ENCODE results near the gene RFNG.

RFNG gene

GRCh38 chr17:82076018-82076784, 24.6 kb upstream of the RFNG start:
- H3K9me3 Mint-ChIP-seq: no peaks in the 10 kb centered on the region
- no peaks in the 10 kb centered on the region for H3K4me1 Mint-ChIP-seq (ENCODE audit: low read depth)
- no peak overlapping the region for H3K4me3 Mint-ChIP-seq
- peaks cover 3% of the 10 kb centered on the region for H3K36me3 Mint-ChIP-seq (ENCODE audit: low read depth)
- no peak overlapping the region for H3K27ac Mint-ChIP-seq
- H3K27me3 Mint-ChIP-seq (ENCODE audit: low read depth): peaks cover 5% of the 10 kb centered on the region

- Mint-ChIP-seq H3K4me1 (ENCODE audit: low read depth) (no peaks in the 10 kb centered on the region), H3K27ac (no peak overlapping the region), H3K36me3 (ENCODE audit: low read depth) (peaks cover 3% of the 10 kb centered on the region), H3K4me3 (no peak overlapping the region), H3K27me3 (ENCODE audit: low read depth) (peaks cover 5% of the 10 kb centered on the region), H3K9me3 (no peaks in the 10 kb centered on the region)
Measured at GRCh38 chr17:82073446-82073845, 21.8 kb upstream of the RFNG start.

GRCh38 chr17:82072827-82073226, 21.2 kb upstream of the RFNG start:
- Mint-ChIP-seq H3K9me3 (no peaks in the 10 kb centered on the region), H3K4me1 (ENCODE audit: low read depth) (no peaks in the 10 kb centered on the region), H3K36me3 (ENCODE audit: low read depth) (no peaks in the 10 kb centered on the region), H3K27me3 (ENCODE audit: low read depth) (peaks cover 5% of the 10 kb centered on the region), H3K27ac (no peak overlapping the region), H3K4me3 (no peak overlapping the region)

GRCh38 chr17:82070611-82071010, 19.0 kb upstream of the RFNG start:
- Mint-ChIP-seq H3K27me3 (ENCODE audit: low read depth) (peaks cover 5% of the 10 kb centered on the region), H3K4me3 (no peak overlapping the region), H3K9me3 (no peaks in the 10 kb centered on the region), H3K36me3 (ENCODE audit: low read depth) (peaks cover 1% of the 10 kb centered on the region), H3K4me1 (ENCODE audit: low read depth) (peaks cover 4% of the 10 kb centered on the region), H3K27ac (no peak overlapping the region)

DNA sequence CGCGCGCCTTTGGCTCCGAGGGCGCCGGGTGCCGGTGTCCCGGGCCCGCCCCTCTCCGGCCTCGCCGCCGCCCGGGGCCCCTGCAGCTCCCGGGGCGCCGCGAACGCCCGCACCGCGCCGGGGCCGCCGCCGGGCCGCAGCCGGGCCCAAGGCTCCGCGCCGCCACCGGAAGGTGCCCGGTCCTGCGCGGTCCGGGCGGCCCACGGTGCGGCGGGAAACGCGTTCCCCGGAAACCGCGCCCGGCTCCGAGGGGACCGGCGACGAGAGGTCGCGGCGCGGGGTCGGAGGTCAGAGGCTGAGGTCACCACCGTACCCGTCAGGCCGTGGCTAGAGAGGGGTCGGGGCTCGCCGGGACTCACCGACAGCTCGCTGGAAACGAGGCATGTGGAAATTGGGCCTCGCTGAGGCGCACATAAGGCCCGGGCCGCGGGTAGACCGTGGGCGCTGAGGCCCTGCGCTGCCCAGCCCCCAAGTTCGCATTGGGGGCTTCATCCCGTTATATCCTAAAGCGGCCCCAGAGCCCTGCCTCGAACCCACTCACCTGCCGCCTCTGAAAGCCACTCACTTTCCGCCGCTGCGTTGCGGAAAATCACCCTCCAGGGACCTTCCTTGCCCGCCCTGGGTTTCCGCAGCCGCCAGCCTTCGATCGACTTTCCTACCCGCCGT, 14.2 kb upstream of the RFNG start, which contains the start of gene DUS1L:
TSS of gene DUS1L (minus strand) at position 167 of the 666 bp plus-strand sequence. CDS start 745 bp downstream, outside the sequence.
- Mint-ChIP-seq H3K36me3 (ENCODE audit: low read depth) (peaks cover 1% of the 10 kb centered on the region), H3K27ac (peak within 1 kb of the TSS; percentile 81), H3K4me1 (ENCODE audit: low read depth) (peaks cover 6% of the 10 kb centered on the region), H3K4me3 (peak within 1 kb of the TSS; percentile 87), H3K27me3 (ENCODE audit: low read depth) (no peaks in the 10 kb centered on the region), H3K9me3 (no peaks in the 10 kb centered on the region)

- Mint-ChIP-seq H3K36me3 (ENCODE audit: low read depth) (peaks cover 1% of the 10 kb centered on the region), H3K4me1 (ENCODE audit: low read depth) (peaks cover 6% of the 10 kb centered on the region), H3K9me3 (no peaks in the 10 kb centered on the region), H3K4me3 (peak overlapping the region; percentile 61), H3K27me3 (ENCODE audit: low read depth) (no peaks in the 10 kb centered on the region), H3K27ac (no peak overlapping the region)
Measured at GRCh38 chr17:82065193-82065637, 13.6 kb upstream of the RFNG start.

DNA sequence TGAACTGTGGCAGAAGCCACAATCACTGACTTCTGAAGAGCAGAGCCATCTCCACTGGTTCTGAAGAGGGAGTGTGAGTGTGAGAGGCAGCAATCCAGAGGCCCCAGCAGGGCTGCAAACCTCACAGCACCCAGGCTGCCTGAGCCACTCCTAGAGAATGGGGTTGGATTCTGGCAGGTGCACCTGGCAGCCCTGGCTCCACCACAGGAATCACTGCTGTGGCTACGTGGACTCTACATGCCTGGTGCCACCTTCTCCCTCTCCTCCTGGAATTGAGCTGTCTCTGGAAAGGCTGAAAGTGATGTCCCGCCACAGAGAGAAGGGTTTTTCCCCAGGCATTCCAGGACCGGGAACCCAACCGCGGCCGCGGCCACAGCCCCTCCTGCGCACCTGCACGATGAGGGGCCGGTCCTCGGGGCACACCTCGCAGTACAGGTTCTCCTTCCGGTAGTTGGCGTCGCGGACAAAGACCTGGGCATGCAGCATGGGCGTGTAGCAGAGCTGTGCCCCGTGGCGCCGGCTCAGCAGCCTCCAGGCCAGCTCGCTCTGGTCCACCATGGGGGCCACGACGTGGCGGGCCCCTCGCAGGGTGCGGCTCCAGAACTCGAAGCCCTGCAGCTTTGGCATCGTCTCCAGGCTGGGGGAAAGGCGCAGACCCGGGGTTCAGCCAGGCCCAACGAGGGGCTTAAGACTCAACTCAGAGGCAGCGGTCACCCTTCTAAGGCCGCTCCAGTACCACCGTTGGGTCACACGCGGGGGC, 13.0 kb upstream of the RFNG start:
- H3K36me3 Mint-ChIP-seq (ENCODE audit: low read depth): peaks cover 1% of the 10 kb centered on the region
- peak overlapping the region; percentile 20 for H3K27ac Mint-ChIP-seq
- peak overlapping the region; percentile 61 for H3K4me3 Mint-ChIP-seq
- no peaks in the 10 kb centered on the region for H3K27me3 Mint-ChIP-seq (ENCODE audit: low read depth)
- H3K9me3 Mint-ChIP-seq: no peaks in the 10 kb centered on the region
- H3K4me1 Mint-ChIP-seq (ENCODE audit: low read depth): peaks cover 6% of the 10 kb centered on the region

DNA sequence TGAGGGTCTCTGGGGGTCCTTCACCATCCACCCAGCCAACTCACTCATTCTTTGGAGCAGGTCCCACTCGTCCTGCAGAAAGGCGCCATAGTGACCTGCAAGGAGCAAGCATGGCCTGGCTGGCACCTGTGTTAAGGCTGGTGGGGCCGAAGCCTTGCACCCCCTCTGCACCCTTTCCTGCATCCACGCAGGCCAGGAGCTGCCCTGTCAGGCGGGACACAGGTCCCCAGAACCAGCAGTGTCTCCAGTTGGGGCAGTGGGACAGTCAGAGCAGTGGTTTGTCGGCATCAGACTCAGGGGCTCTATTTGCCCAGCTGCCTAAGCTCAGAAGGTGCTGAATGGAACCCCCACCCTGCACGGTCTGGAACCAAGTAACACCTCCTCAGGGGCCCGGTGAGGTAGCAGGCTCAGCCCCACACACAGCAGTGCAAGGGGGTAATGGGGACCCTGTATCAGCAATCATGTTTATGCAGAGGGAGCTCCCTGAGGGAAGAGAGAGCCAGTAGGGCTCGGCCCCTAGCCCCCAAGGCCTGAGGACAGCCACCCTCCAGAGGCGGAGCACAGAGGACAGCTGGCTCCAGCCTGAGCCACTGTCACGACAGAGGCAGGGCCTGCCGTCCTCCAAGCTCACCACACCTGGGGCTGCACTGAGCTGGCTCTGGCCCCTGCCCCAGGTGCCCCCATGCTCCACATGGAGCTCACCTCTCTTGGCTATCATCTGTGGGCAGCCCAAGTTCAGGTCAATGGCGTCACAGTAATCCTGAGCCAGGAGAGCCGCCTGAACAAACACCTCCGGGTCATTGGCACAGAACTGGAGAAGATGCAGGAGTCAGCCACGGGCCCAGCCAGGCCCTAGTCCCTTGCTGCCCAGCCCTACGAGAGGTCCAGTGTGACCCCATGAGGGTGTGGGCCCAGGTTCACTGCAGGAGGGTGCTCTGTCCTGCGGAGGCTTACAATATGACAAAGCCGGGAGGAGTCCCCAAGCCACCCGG, 12.1 kb upstream of the RFNG start:
- peak overlapping the region; percentile 20 for H3K27ac Mint-ChIP-seq
- H3K4me3 Mint-ChIP-seq: peak overlapping the region; percentile 61
- H3K9me3 Mint-ChIP-seq: no peaks in the 10 kb centered on the region
- peaks cover 1% of the 10 kb centered on the region for H3K36me3 Mint-ChIP-seq (ENCODE audit: low read depth)
- peaks cover 6% of the 10 kb centered on the region for H3K4me1 Mint-ChIP-seq (ENCODE audit: low read depth)
- no peaks in the 10 kb centered on the region for H3K27me3 Mint-ChIP-seq (ENCODE audit: low read depth)

- H3K36me3 Mint-ChIP-seq (ENCODE audit: low read depth): peaks cover 2% of the 10 kb centered on the region
- H3K27ac Mint-ChIP-seq: no peak overlapping the region
- H3K27me3 Mint-ChIP-seq (ENCODE audit: low read depth): no peaks in the 10 kb centered on the region
- H3K4me3 Mint-ChIP-seq: no peak overlapping the region
- peaks cover 6% of the 10 kb centered on the region for H3K4me1 Mint-ChIP-seq (ENCODE audit: low read depth)
- H3K9me3 Mint-ChIP-seq: no peaks in the 10 kb centered on the region
Measured at GRCh38 chr17:82062984-82063368, 11.4 kb upstream of the RFNG start.

GRCh38 chr17:82062076-82062983, 10.7 kb upstream of the RFNG start:
- no peaks in the 10 kb centered on the region for H3K27me3 Mint-ChIP-seq (ENCODE audit: low read depth)
- no peak overlapping the region for H3K27ac Mint-ChIP-seq
- H3K36me3 Mint-ChIP-seq (ENCODE audit: low read depth): peaks cover 5% of the 10 kb centered on the region
- peaks cover 6% of the 10 kb centered on the region for H3K4me1 Mint-ChIP-seq (ENCODE audit: low read depth)
- no peak overlapping the region for H3K4me3 Mint-ChIP-seq
- no peaks in the 10 kb centered on the region for H3K9me3 Mint-ChIP-seq

GRCh38 chr17:82061047-82061925, 9.7 kb upstream of the RFNG start:
- H3K36me3 Mint-ChIP-seq (ENCODE audit: low read depth): peaks cover 5% of the 10 kb centered on the region

DNA sequence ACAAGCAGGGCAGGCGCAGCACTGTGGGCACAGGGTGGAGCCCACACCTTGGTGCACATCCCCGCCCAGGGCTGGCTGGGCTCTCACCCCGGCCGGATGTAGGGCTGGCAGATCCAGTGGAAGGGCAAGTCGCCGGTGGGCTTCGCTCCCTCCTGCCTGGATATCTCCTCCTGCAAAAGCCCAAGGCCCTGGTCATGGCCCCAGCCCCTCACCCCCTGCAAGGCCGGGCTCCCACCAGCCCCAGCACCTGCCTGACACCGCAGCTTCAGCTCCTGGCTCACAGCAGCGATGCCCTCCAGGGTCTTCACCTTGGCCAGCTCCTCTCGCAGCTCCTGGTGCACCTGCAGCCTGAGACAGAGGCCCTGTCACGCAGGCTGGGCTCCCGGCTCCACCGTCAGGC, 9.0 kb upstream of the RFNG start:
- Mint-ChIP-seq H3K36me3 (ENCODE audit: low read depth) (peaks cover 3% of the 10 kb centered on the region), H3K27me3 (ENCODE audit: low read depth) (no peaks in the 10 kb centered on the region), H3K27ac (no peak overlapping the region), H3K9me3 (no peaks in the 10 kb centered on the region), H3K4me1 (ENCODE audit: low read depth) (peaks cover 3% of the 10 kb centered on the region), H3K4me3 (no peak overlapping the region)

More at GRCh38 chr17:82061047-82061925, 9.7 kb upstream of the RFNG start:
- H3K27me3 Mint-ChIP-seq (ENCODE audit: low read depth): no peaks in the 10 kb centered on the region
- H3K4me3 Mint-ChIP-seq: no peak overlapping the region
- no peak overlapping the region for H3K27ac Mint-ChIP-seq
- no peaks in the 10 kb centered on the region for H3K9me3 Mint-ChIP-seq
- H3K4me1 Mint-ChIP-seq (ENCODE audit: low read depth): peaks cover 5% of the 10 kb centered on the region
